GM18499 (cell line): ENCODE measurements around the gene MAP1LC3B.

ENCODE experiments used
- ATAC-seq: cut with Tn5 transposase; IDR thresholded peaks from one replicate; pipeline ENCODE4 v1.9.1; 2021; ENCODE audit warnings: moderate number of reproducible peaks; ENCODE audit not compliant: insufficient read depth, unreplicated experiment

Gene MAP1LC3B

GRCh38 chr16:87447323-87447722 is 55.2 kb downstream of the MAP1LC3B start:
- no peak for ATAC-seq

DNA sequence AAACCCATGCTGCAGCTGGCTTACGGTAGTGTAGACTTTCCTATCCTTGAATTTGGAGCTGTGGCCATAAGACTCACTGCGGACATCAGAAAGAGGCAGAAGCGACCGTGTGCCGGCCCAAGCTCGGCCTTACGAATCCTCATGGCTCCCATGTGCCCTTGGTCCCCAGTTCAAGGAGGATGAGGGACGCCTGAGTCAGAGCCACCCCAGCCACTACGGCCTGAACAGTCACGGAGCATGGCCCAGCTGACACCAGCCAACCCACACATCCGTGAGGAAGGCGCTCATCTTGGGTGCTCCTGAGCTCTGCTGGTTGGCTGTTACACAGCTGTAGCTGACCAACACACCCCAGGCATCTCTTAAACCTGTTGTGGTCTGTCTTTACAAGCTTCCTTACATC is 56.7 kb downstream of the MAP1LC3B start:
- ATAC-seq = no peak

DNA sequence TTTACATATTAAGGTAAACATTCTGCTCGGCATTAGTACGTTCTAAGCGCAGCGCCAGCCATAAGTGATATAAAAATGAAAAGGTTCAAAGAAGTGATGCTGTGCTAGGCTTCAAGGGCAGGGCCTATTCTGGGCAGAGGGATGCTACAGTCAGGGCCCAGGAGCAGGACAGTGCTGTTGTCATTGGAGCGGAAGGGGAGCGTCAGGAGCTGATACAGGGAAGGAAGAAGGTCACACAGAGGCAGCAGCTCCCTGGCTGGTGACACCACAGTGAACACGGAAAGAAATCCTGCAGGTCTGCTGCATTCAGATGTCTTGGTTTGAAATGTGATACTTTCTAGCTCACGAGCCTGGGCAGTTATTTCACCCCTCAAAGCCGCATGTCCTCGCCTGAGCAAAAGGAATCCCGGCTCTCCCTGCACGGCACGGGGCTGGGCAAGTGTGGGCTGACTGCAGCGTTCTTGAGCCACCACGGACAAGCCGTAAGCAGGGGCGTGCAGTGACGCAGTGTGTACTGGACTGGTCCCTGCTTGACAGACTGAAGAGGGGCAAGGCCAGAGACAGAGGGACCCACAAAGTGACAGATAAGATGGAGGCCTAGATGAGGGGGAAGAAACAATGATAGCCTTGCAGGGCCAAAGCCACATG is 59.6 kb downstream of the MAP1LC3B start:
- no peak for ATAC-seq

DNA sequence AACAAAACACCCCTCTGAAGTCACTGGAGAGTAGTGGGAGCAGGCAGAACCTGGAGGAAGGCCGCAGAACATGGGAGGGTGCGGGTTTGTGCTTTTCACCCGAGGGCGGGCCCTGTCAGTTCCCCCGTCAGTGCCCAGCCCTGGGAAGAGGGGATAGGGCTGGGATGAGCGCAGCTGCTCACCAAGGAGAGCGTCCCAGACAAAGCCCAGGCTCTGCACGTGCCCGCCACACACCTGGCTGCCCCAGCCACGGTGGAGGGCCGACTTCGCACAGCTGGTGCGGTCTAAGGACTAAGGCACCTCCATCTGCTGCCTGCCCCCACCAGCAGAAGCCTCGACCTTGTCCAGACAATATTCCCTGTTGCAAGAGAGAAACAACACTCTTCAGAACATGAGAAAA is 61.2 kb downstream of the MAP1LC3B start:
- ATAC-seq = no peak
